Measurements from ENCODE around the gene CFL1. TPM values are rescaled to one million over a fixed set of nuclear protein-coding genes. Genes with fewer than 3 reads are reported as not detected.

The CFL1 gene
- total and polyA plus RNA-seq, 10 of the 15 experiments (the other 5 are each of a cell fraction or from before 2014, with no cell fraction given), result 164 to 2,994 (median 1,500) TPM

DNA sequence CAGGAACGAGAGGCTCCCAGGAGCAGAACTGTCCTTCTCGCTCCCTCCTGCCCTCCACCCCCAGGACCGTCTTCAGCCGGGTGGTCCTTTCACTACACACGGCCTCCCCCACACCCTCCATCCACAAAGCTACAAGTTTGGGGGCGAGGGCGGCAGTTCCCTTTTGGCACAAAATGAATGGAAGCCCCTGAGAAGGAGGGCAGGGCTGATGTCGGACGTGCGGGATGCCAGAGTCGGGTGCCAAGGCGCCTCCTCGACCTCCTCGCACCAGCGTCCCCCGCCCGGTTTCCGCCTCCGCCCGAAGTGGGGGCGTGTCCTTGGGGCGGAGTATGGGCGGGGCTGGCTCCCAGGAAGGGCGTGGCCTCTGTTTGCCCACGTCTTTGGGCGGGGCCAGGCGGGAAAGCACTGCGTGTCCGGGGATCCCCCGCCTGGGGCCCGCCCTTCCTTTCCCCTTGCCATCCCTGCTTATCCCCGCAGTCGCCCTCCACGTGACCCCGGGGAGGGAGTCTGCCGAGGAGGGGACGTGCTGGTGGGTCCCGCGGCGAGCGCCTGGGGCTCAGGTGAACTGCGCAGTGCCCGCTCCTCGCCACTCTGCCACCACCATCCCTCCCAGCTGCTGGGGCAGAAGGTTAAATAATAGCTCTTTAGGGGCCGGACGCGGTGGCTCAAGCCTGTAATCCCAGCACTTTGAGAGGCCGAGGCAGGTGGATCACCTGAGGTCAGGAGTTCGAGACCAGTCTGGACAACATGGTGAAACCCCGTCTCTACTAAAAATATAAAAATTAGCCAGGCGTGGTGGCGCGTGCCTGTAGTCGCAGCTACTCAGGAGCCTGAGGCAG lies 15.6 kb upstream of the CFL1 start (continued):
- TF ChIP-seq, protein P1, sequence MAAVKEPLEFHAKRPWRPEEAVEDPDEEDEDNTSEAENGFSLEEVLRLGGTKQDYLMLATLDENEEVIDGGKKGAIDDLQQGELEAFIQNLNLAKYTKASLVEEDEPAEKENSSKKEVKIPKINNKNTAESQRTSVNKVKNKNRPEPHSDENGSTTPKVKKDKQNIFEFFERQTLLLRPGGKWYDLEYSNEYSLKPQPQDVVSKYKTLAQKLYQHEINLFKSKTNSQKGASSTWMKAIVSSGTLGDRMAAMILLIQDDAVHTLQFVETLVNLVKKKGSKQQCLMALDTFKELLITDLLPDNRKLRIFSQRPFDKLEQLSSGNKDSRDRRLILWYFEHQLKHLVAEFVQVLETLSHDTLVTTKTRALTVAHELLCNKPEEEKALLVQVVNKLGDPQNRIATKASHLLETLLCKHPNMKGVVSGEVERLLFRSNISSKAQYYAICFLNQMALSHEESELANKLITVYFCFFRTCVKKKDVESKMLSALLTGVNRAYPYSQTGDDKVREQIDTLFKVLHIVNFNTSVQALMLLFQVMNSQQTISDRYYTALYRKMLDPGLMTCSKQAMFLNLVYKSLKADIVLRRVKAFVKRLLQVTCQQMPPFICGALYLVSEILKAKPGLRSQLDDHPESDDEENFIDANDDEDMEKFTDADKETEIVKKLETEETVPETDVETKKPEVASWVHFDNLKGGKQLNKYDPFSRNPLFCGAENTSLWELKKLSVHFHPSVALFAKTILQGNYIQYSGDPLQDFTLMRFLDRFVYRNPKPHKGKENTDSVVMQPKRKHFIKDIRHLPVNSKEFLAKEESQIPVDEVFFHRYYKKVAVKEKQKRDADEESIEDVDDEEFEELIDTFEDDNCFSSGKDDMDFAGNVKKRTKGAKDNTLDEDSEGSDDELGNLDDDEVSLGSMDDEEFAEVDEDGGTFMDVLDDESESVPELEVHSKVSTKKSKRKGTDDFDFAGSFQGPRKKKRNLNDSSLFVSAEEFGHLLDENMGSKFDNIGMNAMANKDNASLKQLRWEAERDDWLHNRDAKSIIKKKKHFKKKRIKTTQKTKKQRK (IDR thresholded peaks at IDR 0.05; ENCODE audit: low read depth, low read length), result no peak
- TF ChIP-seq ZNF274 (IDR thresholded peaks at IDR 0.05; ENCODE audit: insufficient read depth, insufficient read length), result no peak
- peak; percentile 79 for TF ChIP-seq CREB1 (IDR thresholded peaks at IDR 0.05; ENCODE audit: low read depth)
- TF ChIP-seq NBN (IDR thresholded peaks at IDR 0.05), result peak; percentile 78
- TF ChIP-seq, protein P2, sequence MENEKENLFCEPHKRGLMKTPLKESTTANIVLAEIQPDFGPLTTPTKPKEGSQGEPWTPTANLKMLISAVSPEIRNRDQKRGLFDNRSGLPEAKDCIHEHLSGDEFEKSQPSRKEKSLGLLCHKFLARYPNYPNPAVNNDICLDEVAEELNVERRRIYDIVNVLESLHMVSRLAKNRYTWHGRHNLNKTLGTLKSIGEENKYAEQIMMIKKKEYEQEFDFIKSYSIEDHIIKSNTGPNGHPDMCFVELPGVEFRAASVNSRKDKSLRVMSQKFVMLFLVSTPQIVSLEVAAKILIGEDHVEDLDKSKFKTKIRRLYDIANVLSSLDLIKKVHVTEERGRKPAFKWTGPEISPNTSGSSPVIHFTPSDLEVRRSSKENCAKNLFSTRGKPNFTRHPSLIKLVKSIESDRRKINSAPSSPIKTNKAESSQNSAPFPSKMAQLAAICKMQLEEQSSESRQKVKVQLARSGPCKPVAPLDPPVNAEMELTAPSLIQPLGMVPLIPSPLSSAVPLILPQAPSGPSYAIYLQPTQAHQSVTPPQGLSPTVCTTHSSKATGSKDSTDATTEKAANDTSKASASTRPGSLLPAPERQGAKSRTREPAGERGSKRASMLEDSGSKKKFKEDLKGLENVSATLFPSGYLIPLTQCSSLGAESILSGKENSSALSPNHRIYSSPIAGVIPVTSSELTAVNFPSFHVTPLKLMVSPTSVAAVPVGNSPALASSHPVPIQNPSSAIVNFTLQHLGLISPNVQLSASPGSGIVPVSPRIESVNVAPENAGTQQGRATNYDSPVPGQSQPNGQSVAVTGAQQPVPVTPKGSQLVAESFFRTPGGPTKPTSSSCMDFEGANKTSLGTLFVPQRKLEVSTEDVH (IDR thresholded peaks at IDR 0.05; ENCODE audit: low read depth, partially characterized antibody), result no peak
- peak; percentile 87 for TF ChIP-seq HDGF (IDR thresholded peaks at IDR 0.05)
- peak; percentile 70 for TF ChIP-seq RELA (IDR thresholded peaks at IDR 0.05; ENCODE audit: borderline replicate concordance, partially characterized antibody)
- TF ChIP-seq SUZ12 (IDR thresholded peaks at IDR 0.05; ENCODE audit: unreplicated experiment), result no peak
- peak; percentile 25; the same call in 1 of the 2 replicates for TF ChIP-seq CHD2 (IDR thresholded peaks at IDR 0.05; ENCODE audit: borderline replicate concordance, low read depth, low read length)
- TF ChIP-seq EZH2 (IDR thresholded peaks at IDR 0.05; ENCODE audit: borderline replicate concordance, control insufficient read depth, low read depth, low read length), result no peak
- no peak for TF ChIP-seq SUPT20H (IDR thresholded peaks at IDR 0.05; ENCODE audit: borderline replicate concordance, control insufficient read depth, low read depth, low read length)
- no peak for TF ChIP-seq KAT2A (conservative IDR thresholded peaks at IDR 0.05; ENCODE audit: control insufficient read depth, low read depth, low read length)
- TF ChIP-seq POLR2AphosphoS5 (IDR thresholded peaks at IDR 0.05; ENCODE audit: low read length), result peak; percentile 39; the same call in 1 of the 2 replicates
- peak; percentile 90 for TF ChIP-seq SP1 (IDR thresholded peaks at IDR 0.05; ENCODE audit: low read depth, low read length)
- TF ChIP-seq GABPA (IDR thresholded peaks at IDR 0.05; ENCODE audit: low read depth), result no peak
- no peak for TF ChIP-seq RCOR1 (conservative IDR thresholded peaks at IDR 0.05; ENCODE audit: low read depth, low read length)
- no peak for TF ChIP-seq SIX5 (IDR thresholded peaks at IDR 0.05; ENCODE audit: low read depth, low read length, severe bottlenecking)
- no peak for TF ChIP-seq NFYA (IDR thresholded peaks at IDR 0.05; ENCODE audit: borderline replicate concordance, low read depth, low read length)
- no peak for TF ChIP-seq NFXL1 (IDR thresholded peaks at IDR 0.05; ENCODE audit: borderline replicate concordance)
- no peak; the same call in none of the 2 replicates for TF ChIP-seq DPF2 (IDR thresholded peaks at IDR 0.05)
- TF ChIP-seq, protein P3, sequence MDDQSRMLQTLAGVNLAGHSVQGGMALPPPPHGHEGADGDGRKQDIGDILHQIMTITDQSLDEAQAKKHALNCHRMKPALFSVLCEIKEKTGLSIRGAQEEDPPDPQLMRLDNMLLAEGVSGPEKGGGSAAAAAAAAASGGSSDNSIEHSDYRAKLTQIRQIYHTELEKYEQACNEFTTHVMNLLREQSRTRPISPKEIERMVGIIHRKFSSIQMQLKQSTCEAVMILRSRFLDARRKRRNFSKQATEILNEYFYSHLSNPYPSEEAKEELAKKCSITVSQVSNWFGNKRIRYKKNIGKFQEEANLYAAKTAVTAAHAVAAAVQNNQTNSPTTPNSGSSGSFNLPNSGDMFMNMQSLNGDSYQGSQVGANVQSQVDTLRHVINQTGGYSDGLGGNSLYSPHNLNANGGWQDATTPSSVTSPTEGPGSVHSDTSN (IDR thresholded peaks at IDR 0.05; ENCODE audit: insufficient replicate concordance, low read depth, low read length), result no peak
- TF ChIP-seq RAD21 (IDR thresholded peaks at IDR 0.05; ENCODE audit: insufficient read depth, low read depth, low read length), result no peak
- no peak for TF ChIP-seq ZNF384 (IDR thresholded peaks at IDR 0.05; ENCODE audit: borderline replicate concordance, low read depth, low read length)
- TF ChIP-seq CHD4 (IDR thresholded peaks at IDR 0.05), result 0 out of 2 replicates have a peak, but pooled peaks have one; percentile 64

Data from GM12878 (cell line).